ENCODE measurements around the gene RPS15.

Gene RPS15

DNA sequence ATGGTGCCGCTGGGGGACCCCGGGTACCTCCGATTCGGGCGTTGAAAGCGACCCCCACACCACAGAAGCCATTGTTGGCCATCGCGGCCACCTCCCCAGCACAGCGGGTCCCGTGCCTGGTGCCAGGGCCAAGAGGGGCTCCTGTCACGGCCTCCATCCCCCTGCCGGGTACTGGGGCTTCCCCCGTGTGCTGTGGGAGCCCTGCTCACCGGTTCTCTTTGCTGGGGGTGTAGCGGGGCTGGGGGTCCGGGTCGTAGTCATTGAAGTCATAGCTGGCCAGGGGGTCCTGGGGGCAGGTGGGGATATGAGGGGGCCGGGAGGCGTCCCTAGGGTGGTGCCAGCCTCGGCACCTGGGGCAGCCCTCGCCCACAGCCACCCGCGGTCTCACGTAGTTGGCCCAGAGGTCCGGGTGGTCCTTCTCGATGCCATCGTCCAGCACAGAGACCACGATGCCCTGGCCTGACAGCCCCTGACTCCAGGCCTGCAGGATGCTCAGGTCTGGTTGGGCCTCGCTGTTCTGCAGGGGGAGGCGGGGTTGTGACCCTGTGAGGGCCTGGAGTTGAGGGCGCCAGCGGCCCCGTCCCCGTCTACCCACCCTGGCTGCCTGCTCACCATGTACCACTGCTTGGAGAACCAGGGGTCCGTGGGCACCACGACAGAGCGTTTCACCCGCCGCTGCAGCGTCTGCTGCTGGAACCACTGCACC, 49.5 kb downstream of the RPS15 start:
- no peak for TF ChIP-seq POLR2A (IDR thresholded peaks at IDR 0.05; ENCODE audit: low read depth, low read length)
- TF ChIP-seq POU2F2 (IDR thresholded peaks at IDR 0.05; ENCODE audit: low read depth, low read length): no peak
- TF ChIP-seq PAX5 (IDR thresholded peaks at IDR 0.05; ENCODE audit: insufficient read depth, low read length, severe bottlenecking): no peak
- TF ChIP-seq TAF1 (IDR thresholded peaks at IDR 0.05; ENCODE audit: low read depth, low read length): no peak
- no peak for TF ChIP-seq SPI1 (IDR thresholded peaks at IDR 0.05; ENCODE audit: low read depth, low read length)
- TF ChIP-seq POLR2AphosphoS5 (IDR thresholded peaks at IDR 0.05; ENCODE audit: low read depth, low read length): no peak
- FAIRE-seq (no peak), DNase-seq (ENCODE audit: insufficient read length, low spot score) (no peak)

DNA sequence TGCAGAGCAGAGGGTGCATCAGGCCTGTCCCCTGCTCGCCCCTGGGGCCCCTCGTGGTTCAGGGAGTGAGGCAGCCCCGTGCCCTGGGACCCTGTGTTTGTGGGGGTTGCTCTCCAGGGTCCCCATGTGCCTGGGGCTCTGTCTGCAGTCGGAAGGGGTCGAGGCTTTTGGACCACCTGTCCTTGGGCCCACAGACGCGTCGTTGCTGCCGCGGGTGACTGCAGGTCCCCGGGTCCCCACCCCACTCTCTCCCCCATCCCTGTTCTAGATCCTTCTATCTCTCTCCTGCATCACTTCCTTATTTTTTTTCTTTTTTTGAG, 50.0 kb downstream of the RPS15 start:
- TF ChIP-seq SPI1 (IDR thresholded peaks at IDR 0.05; ENCODE audit: low read depth, low read length) (no peak), POLR2A (IDR thresholded peaks at IDR 0.05; ENCODE audit: low read depth, low read length) (no peak), TAF1 (IDR thresholded peaks at IDR 0.05; ENCODE audit: low read depth, low read length) (no peak), POU2F2 (IDR thresholded peaks at IDR 0.05; ENCODE audit: low read depth, low read length) (no peak), POLR2AphosphoS5 (IDR thresholded peaks at IDR 0.05; ENCODE audit: low read depth, low read length) (no peak), PAX5 (IDR thresholded peaks at IDR 0.05; ENCODE audit: insufficient read depth, low read length, severe bottlenecking) (no peak)
- FAIRE-seq (no peak), DNase-seq (ENCODE audit: insufficient read length, low spot score) (no peak)

DNA sequence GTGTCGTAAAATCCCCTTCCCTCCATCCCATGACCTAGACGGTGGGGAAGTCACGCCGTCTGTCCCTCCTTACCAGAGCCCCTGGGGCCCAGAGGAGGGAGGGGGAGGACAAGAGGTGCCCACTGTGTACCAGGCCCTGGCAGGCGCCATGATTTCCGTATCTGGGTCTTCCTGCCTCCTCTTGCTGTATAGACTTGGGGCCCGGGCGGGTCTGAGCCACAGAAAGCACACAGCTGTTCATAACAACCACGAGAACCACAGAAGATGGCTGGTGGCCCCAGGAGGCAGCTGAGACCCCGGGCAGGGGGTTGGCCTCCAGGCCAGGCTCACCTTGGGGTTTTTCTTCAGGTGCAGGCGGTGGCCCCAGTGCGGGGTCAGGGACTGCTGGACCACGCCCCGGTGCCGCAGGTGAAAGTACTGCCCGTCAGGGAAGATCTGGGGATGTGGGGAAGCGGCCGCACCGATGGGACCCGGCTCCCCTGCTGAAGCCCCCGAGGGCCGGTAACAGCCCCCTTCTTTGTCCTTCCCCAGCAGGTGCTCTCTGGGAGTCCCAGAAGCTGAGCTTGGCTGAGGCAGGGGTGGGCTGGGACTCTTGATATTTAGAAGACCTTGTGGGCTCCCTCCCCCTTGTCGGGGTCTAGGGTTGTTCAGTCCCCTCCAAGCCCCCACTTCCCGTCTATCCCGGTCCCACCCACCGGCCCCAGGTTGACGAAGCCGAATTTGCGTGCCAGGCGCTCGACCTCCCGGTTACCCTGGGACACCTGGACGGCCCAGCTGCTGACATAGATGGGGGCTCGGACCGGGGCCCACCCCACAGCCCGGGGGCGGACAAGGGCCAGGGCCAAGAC, 51.5 kb downstream of the RPS15 start:
- no peak for FAIRE-seq
- TF ChIP-seq PAX5 (IDR thresholded peaks at IDR 0.05; ENCODE audit: insufficient read depth, low read length, severe bottlenecking) (no peak), TAF1 (IDR thresholded peaks at IDR 0.05; ENCODE audit: low read depth, low read length) (no peak), POU2F2 (IDR thresholded peaks at IDR 0.05; ENCODE audit: low read depth, low read length) (no peak), SPI1 (IDR thresholded peaks at IDR 0.05; ENCODE audit: low read depth, low read length) (no peak), POLR2A (IDR thresholded peaks at IDR 0.05; ENCODE audit: low read depth, low read length) (no peak), POLR2AphosphoS5 (IDR thresholded peaks at IDR 0.05; ENCODE audit: low read depth, low read length) (no peak)
- DNase-seq (ENCODE audit: insufficient read length, low spot score): no peak

Data from GM12891 (cell line).